B cell (primary cell): ENCODE measurements around the gene NAA35.

ENCODE experiments used
- EZH2 ChIP-seq: IDR thresholded peaks from 2 replicates; pipeline ENCODE4 v1.6.1; 2012; ENCODE audit warnings: borderline replicate concordance, low read depth, mild to moderate bottlenecking, moderate library complexity, low read length; ENCODE audit not compliant: insufficient read depth, poor library complexity, severe bottlenecking
- TF ChIP-seq, protein P1 (sequence below): fragments of 200-600 bp; IDR thresholded peaks from one replicate; pipeline ENCODE4 v1.8.0; 2022; ENCODE audit warnings: antibody characterized with exemption, mild to moderate bottlenecking

DNA sequence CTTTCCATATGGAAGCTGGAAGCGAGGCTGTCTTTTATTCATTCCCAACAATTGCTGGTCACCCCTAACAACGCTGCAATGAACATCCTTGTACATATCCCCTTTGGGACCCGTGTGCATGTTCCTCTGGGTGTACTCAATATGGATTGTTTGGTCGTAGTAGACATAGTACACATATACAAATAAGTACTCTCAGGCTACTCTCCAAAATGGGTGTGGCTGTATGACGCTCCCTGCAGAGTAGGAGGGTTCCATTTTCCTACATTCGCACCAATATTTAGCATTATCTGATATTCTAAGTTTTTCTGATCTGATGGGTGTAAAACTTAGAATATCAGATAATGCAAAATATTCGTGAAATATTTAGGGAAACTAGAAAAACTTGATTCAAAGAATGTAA lies 23.2 kb upstream of the NAA35 start:
- TF ChIP-seq EZH2: no peak
- TF ChIP-seq, protein P1, sequence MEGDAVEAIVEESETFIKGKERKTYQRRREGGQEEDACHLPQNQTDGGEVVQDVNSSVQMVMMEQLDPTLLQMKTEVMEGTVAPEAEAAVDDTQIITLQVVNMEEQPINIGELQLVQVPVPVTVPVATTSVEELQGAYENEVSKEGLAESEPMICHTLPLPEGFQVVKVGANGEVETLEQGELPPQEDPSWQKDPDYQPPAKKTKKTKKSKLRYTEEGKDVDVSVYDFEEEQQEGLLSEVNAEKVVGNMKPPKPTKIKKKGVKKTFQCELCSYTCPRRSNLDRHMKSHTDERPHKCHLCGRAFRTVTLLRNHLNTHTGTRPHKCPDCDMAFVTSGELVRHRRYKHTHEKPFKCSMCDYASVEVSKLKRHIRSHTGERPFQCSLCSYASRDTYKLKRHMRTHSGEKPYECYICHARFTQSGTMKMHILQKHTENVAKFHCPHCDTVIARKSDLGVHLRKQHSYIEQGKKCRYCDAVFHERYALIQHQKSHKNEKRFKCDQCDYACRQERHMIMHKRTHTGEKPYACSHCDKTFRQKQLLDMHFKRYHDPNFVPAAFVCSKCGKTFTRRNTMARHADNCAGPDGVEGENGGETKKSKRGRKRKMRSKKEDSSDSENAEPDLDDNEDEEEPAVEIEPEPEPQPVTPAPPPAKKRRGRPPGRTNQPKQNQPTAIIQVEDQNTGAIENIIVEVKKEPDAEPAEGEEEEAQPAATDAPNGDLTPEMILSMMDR: no peak
